ENCODE results near the gene ARHGEF12.
A peak's percentile ranks its signal among the peaks of the same experiment; 100 is the strongest.

The ARHGEF12 gene

DNA sequence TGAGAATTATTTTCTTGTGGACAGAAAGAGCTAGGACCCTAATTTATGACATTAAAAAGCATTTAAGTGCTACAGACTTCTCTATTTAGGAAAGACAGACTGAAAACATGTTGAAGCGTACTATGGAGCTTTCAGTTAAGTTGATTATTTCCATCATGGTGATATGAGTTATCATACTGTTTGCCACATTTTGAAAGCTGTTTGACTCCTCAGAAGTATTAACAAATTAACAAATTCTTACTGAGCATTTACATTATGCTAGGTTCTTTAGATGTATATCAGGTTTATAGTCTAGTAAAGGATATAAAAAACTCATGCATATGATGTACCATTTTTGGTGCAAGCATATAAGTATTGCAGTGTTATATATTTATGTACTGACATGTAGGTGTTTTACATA is 50.1 kb downstream of the ARHGEF12 start:
- DNase-seq = no peak

DNA sequence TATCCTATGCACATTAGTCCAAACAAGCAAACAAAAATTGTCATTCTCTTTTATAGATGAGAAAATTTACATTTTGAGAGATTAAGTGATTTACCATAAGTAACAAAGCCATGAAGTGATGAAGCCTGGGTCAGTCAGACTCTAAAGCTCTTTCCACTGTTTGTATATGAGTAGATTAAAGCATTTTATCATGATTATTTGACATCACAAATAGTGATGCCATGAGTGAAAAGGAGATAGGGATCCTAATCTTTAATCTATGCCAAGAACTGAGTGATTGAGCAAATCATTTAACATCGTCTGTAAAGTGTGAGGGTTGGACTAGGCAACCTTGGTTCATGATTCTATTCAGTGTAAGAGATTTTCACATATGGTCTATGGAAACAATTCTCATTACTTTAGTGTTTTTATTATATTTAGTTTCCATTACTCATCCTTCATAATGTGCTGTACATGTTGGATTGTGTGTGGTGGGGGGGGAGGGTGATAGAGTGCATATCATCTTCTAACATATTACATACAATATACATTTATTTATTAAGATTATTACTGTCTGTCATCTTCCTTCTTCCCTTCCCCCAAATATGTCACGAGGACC is 50.7 kb downstream of the ARHGEF12 start:
- no peak for DNase-seq

DNA sequence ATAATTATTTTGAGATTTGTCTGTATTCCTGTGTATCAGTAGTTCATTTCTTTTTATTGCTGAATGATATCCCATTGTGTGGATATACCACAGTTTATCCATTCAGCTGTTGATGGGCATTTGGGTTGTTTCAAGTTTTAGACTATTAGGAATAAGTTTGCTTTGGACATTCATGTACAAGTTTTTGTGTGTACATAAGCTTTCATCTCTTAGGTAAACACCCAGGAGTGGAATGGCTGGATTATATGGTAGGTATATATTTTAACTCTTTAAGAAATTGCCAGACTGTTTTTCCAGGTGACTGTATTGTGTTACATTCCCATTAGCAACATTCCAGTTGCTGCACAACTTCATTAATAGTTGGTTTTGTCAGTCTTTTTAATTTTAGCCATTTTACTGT is 52.0 kb downstream of the ARHGEF12 start:
- no peak for DNase-seq

DNA sequence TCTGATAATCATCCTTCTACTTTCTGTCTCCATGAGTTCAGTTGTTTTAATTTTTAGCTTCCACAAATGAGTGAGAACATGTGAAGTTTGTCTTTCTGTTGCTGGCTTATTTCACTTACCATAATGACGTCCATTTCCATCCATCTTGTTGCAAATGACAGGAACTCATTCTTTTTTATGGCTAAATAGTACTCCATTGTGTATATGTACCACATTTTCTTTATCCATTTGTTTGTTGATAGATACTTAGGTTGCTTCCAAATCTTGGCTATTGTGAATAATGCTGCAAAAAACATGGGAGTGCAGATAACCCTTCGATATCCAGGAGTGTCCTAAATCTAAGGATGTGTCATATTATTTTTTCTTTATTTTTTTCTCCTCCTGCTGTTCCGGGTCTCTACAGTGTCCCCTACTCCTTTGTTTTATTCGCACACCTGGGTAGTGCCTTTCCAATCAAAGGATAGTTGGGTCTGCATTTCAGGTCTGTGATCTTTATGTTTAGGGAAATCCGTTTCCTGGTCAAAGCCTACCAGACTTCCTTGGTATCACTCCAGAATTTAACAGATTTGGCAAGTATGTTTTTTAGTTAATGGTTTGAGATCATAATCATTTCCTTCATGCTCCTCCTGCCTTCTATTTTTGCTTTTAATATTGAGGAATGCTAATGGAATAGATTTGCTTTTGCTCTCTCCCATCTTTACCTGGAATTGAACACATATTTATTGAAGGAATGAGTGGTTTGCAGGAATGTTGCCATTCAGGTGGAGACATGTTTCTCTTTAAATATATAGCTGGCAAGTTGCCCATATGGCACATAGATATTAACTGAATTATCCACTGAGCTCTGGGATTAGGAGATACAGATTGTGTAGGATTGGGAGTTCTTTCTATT is 53.7 kb downstream of the ARHGEF12 start:
- DNase-seq = no peak

DNA sequence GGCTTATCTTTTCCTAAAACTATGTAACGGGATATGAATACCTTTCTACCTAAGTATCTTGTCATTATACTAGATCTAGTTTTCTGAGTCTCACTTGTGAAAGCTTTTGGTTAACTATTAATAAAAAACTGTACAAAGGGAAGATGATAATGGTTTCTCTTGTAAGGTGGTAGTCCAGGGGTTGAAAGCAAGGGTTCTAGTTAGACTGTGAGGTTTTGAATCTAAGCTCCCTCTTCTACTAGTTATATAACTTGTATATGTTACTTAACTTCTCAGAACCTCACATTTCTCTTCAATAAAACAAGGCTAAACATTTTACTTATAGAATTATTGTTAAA is 54.3 kb downstream of the ARHGEF12 start:
- no peak for DNase-seq

DNA sequence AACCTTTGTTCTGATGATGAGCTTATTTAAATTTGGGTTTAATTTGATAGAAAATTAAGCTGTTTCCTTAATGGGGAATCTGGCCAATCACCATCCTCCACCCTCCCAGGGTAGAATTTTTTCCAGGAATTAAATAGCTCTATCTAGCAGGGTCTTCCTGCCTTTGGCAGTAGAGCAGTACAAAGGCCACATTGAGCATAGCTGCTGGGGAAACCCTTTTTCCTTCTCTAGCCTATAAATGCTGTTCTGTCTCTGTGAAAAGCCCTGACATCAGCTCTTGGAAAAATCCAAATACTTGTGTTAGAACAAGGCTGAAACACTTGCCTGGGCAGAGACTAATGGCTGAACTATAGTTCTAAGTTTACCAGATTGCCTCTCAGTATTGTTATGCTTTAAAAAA is 55.1 kb downstream of the ARHGEF12 start:
- DNase-seq = peak in 31 of 56 donors; percentile 4 to 82 (median 16)

DNA sequence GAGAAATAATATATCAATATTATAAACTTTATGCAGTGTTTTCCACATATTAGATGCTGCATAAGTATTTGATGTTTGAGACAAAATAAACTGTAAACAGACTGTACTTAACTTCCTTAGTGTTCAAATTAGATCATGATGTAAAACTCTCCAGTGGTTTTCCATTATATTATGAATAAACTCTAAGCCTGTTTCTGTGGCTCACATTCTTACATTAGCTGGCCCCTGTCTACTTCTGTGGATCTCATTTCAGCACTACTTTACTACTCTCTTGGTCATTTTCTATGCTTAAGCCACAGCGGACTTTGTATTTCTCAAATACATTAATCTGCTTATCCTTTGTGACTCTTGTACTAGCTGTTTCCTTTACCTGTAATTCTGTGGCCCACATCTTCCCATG is 55.6 kb downstream of the ARHGEF12 start:
- no peak for DNase-seq

DNA sequence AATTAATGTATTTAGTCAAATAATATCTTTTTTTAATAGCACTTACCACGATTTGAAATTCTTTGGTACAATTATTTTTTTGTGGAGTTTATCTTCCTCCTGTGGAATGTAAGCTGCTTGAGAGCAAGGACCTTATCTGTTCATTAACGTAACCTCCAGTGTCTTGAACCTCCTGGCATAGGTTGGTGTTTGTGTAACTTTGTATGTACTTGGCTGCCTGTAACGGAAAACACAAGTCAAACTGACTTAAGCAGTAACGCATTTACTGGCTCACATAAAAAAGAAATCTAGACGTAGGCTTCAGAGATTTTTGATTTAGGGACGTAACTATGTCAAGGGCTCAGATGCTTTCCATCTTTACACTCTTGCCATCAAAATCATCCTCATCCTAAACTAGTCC is 56.1 kb downstream of the ARHGEF12 start:
- DNase-seq = no peak

DNA sequence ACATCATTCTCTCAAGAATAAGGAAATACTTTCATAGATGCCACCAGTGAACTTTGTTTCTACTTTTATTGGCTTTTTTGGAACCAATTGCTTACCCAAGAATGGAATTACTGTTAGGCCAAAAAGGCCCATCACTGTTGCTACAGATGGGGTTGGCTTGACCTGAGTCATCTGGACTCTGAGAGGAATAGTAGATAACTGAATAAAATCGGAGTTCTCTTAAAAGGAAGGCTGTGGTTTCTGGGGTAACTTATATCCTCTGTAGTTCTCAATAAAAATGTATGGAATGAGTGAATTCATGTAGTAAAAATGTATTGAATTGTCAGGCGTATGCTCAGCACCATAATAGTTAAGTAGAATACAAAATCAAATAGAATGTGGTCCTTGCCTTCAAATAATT is 56.6 kb downstream of the ARHGEF12 start:
- no peak for DNase-seq

DNA sequence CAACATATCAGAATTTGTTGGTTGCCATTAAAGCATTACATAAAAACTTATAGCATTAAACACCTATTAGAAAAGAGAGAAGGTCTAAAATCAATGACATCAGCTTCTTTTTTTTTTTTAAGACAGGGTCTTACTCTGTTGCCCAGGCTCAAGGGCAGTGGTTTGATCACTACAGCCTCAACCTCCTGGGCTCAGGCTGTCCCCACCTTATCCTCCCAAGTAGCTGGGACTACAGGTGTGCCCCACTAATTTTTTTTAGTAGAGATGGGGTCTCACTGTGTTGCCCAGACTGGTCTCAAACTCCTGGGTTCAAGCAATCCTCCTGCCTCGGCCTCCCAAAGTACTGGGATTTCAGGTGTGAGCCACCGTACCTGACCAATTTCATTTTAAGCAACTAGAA is 57.9 kb downstream of the ARHGEF12 start:
- no peak for DNase-seq

DNA sequence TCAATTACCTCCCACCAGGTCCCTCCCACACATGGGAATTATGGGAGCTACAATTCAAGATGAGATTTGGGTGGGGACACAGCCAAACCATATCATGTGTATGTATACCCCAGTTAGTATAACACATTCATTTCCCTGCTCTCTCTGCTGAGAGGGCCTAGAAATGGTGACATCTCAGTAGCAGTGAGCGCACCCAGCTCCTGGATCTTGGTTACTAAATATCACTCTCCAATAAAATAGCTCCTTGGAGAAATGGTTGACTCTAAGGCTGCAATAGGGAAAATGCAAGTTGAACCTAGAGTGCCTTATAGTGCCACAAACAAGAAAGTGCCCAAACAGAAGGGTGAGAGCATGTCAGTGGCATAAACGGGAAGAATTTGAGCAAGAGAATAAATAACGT is 59.6 kb downstream of the ARHGEF12 start:
- no peak for DNase-seq

DNA sequence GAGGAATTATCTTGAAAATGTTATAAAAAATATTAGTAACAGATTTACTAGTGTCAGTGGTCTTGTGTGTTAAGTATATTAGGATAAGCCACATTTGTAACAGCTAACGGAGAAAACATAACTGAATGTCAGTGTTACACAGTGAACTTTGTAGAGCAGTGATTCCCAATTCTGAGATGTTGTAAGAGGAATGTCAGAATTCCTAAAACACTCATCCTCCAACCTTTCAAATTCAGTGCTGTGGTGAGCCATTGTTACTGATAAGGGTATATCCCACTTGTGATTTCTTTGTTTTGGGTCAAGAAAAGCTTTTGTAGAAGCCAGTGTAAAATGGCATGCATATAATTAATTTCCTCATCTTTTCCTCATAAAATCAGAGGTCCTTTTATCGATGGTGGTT is 61.9 kb downstream of the ARHGEF12 start:
- DNase-seq = no peak

DNA sequence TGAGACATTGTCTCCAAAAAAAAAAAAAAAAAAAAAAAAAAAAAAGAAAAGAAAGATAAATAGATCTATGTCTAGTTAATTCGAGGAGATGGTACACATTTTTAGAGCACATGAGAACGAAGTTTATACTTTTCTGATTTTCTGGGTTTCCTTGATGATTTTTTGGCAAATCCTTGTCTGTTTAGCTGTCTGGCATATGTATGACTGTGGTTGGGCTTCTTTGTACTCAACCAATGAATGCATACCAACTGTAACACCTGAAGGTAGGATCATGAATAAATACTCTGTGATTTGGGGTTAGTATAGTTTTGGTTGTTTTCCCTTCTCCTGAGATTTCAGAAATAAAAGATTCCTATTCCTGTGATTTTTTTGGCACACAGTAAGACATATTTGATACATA is 63.1 kb downstream of the ARHGEF12 start:
- no peak for DNase-seq

DNA sequence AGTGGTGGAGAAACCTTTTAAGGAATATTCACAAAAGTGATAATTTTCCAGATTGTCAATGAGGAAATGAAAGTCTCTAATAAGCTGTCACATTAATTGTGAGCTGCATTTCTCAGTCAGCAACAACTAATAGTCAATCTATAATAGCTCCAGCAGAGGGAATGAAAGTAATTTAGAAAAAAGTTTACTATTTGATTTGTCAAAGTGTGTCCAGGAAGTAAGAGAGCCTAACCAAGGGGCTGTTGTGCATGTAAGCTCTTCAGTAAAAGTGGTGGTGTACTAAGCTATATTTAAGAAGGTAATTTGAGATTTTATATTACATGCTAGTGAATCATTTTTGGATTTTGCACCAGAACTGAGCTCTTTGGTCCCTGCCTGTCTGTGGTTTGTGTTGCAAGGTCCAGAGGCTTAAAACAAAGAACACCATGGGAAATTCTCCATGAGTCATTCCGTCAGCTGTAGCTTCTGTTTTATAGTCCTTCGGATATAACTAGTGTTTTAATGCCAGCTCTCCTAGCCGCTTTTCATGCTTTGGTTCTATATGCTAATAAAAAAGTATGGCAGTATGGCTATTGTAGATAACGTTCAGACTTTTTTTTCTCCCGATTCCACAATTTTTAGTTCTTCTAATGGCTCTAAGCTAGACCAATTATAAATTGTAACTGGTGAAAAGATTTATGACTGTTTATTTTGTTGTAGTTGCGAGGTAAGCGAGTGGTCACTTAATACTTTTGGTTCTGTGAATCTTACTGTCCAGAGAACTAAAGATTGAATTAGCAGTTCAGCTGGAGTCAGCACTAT is 64.6 kb downstream of the ARHGEF12 start:
- DNase-seq = peak in 1 of 56 donors; percentile 18

DNA sequence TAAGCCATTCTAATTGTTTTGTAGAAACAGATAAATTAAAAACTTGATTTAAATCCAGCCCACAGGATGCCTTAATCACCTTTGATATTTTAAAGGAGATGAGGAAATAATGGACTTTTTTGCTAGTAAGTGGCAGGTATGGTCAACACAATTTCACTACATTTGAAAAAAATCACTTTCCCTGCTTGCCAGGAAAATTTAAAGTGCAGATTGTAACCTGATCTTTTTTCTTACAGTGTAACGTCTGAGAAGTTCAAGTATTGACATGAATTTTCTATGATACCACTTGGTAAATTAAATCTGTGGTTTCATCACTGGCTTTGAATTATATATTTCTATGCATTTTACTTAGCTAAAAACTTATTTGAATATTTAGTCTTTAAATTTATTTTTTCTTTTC is 65.3 kb downstream of the ARHGEF12 start:
- no peak for DNase-seq

DNA sequence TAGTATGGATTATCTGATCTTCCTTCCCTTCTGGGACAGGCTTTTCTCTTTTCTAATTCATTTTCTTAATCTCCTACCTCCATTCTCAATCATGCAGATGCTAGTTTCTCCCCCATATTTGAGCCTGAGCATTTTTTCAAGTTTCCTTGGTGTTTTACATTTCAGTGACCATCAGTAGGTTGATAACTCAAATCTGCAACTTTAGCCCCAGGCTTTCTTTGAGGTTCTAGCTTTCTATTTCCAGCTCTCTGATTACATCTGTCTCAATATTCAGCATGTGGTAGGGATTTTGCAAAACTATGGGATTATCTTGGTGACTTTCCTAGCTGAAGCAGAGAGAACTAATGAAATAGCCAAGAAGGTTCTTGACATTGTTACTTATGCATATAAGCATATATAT is 67.8 kb downstream of the ARHGEF12 start:
- DNase-seq = no peak

DNA sequence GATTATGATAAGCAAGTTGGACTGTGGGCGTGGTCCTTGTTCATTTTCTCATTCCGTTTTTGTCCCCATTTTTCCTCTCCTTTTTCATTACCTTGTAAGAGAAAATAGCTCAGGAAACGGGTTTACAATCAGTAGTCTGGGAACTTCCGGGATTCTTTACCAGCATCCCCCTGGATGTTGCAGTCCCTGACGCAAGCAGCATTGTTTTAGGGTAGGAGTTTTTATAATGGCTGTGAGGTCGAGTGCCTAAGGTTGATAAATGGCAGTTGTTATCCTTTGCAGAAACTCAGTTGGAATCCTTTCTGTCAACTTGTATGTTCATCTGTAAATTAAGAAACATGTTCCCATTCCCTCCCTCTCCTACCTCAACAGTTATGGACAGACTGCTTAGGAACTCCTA is 68.3 kb downstream of the ARHGEF12 start:
- DNase-seq = no peak

DNA sequence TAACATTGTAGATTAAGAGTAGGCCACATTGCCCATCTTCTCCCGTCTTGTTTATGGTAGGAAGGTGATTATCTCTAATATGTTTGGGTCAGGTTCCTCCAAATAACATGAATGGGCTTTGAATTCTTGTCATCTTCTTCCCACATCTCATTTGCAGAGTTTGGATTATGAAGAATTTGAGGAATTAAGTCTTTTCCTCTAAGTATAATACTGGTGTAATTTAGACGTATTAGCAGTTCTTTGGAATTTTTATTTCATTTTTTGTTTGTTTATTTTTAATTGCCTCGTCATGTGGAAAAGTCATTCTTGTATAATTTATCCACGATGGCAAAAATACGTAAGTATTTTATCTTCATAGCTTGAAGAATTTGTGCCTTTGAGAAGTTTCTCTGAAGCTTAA is 73.4 kb downstream of the ARHGEF12 start:
- no peak for DNase-seq

DNA sequence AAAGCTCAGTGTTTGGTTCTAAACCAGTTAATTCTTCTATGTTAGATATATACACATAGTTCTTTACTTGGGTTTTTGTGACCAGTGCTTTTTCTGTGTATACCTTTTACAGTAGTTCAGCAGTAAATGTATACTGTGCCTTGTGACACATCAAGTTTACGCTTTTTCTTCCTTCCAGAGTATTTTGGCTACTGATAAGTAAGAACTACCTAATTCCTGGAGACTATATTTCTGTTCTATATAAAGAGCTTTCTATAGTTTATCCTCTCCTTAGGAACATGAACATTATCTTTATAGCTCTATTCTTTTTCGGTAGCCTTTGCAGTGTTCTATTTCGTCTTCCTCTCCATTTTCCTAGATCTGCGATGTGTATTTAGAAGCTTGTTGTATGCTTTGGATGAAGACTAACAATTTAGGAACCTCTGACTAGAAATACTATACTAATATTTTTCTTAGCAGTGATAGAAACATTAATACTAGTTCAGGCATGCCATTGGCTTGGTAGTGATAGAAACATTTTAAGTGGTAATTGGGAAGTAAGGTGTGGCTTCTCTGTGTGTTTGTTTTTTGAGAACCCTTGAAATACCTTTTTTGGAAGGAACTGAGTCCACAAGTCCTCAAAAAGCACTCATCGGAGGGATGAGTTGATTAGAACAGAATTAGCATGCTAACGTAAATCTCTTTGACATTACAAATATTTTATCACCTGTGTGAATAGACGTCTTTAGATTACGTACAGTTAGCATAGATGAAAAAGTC is 74.6 kb downstream of the ARHGEF12 start:
- DNase-seq = no peak

DNA sequence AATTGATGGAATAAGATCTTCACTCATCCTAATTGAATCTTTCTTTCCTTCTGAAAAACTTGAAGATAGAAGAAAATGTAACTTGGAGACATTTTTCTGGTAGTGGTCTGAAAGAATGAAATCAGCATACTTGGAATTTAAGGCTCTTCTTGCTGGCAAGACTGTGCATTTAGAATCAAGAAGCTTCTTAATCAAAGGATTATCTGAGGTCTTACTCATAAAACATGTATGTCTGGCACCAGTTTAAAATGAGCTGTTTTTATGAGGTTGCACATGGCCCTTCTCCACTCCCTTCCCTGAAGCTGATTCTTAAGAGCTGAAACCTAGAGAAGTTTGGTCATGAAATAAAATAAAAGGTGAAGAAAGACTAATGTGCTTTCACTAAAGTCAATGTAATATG is 77.3 kb downstream of the ARHGEF12 start:
- no peak for DNase-seq

DNA sequence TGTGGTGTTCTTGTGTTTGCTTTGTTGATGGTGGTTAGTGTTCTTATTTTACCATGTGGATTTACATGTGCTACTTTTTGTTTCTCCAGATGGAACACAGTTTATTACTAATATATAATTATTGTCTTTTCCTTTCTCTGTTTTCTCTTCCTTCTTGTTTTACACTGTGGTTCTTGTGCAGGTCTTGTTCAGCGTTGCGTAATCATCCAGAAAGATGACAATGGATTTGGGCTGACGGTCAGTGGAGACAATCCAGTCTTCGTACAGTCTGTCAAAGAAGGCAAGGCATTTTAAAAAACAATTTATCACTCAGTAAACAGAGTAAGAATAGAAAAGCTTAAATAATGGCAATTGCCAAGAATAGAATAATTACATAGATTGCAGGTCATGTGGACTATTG is 84.4 kb downstream of the ARHGEF12 start:
- no peak for DNase-seq

Measured in amygdala (tissue), 56 donors.